ENCODE measurements around the gene OR5H1. TPM values are rescaled to one million over a fixed set of nuclear protein-coding genes. Genes with fewer than 3 reads are reported as not detected.
"Not testable (repeated sequence)": the region's sequence is repeated elsewhere in the genome, so short reads cannot be mapped to it uniquely, and the experiment has no call there.

Gene OR5H1
- polyA plus RNA-seq: not detected

GRCh38 chr3:98130421-98130820 is at the start of gene OR5H1:
OR5H1 (plus strand) TSS chr3:98130721; CDS start chr3:98132698, 1,977 bp downstream.
- no peaks in the 10 kb centered on the region for H3K36me3 Mint-ChIP-seq
- H3K4me3 Mint-ChIP-seq: no peak within 1 kb of the TSS
- H3K27me3 Mint-ChIP-seq: no peaks in the 10 kb centered on the region
- no peak within 1 kb of the TSS for H3K27ac Mint-ChIP-seq
- peaks cover 3 to 6% (median 4%) of the 10 kb centered on the region in 3 donors for H3K9me3 Mint-ChIP-seq
- no peaks in the 10 kb centered on the region for H3K4me1 Mint-ChIP-seq

GRCh38 chr3:98086873-98087272 is 43.6 kb upstream of the OR5H1 start, which contains the start of gene OR5AC2:
OR5AC2 (plus strand) TSS chr3:98087173; CDS start chr3:98087173, 0 bp downstream.
- peaks cover 1% of the 10 kb centered on the region for H3K36me3 Mint-ChIP-seq
- no peaks in the 10 kb centered on the region for H3K4me1 Mint-ChIP-seq
- H3K27me3 Mint-ChIP-seq: no peaks in the 10 kb centered on the region
- no peak within 1 kb of the TSS for H3K4me3 Mint-ChIP-seq
- no peak within 1 kb of the TSS for H3K27ac Mint-ChIP-seq
- peaks cover 0 to 4% (median 0%) of the 10 kb centered on the region in 3 donors for H3K9me3 Mint-ChIP-seq

GRCh38 chr3:98095882-98096281 is 34.6 kb upstream of the OR5H1 start:
- Mint-ChIP-seq H3K9me3 (peaks cover 0 to 3% (median 0%) of the 10 kb centered on the region in 3 donors), H3K4me1 (no peaks in the 10 kb centered on the region), H3K36me3 (no peaks in the 10 kb centered on the region), H3K27me3 (no peaks in the 10 kb centered on the region), H3K4me3 (no peak overlapping the region), H3K27ac (no peak overlapping the region)

GRCh38 chr3:98099848-98100247 is 30.7 kb upstream of the OR5H1 start:
- H3K9me3 Mint-ChIP-seq: peaks cover 0 to 2% (median 0%) of the 10 kb centered on the region in 3 donors
- no peak overlapping the region for H3K27ac Mint-ChIP-seq
- H3K27me3 Mint-ChIP-seq: no peaks in the 10 kb centered on the region
- no peaks in the 10 kb centered on the region for H3K4me1 Mint-ChIP-seq
- no peaks in the 10 kb centered on the region for H3K36me3 Mint-ChIP-seq
- H3K4me3 Mint-ChIP-seq: no peak overlapping the region

GRCh38 chr3:98108162-98108561 is 22.4 kb upstream of the OR5H1 start:
- H3K4me3 Mint-ChIP-seq: no peak overlapping the region
- H3K4me1 Mint-ChIP-seq: no peaks in the 10 kb centered on the region
- H3K27me3 Mint-ChIP-seq: peaks cover 3% of the 10 kb centered on the region
- no peak overlapping the region for H3K27ac Mint-ChIP-seq
- peaks cover 0 to 7% (median 5%) of the 10 kb centered on the region in 3 donors for H3K9me3 Mint-ChIP-seq
- H3K36me3 Mint-ChIP-seq: no peaks in the 10 kb centered on the region

GRCh38 chr3:98109807-98110549 is 20.5 kb upstream of the OR5H1 start:
- Mint-ChIP-seq H3K4me1 (no peaks in the 10 kb centered on the region), H3K9me3 (peaks cover 0 to 8% (median 7%) of the 10 kb centered on the region in 3 donors), H3K4me3 (no peak overlapping the region), H3K27me3 (peaks cover 4% of the 10 kb centered on the region), H3K36me3 (no peaks in the 10 kb centered on the region), H3K27ac (no peak overlapping the region)

- H3K4me3 Mint-ChIP-seq: no peak overlapping the region
These were observed 20.0 kb upstream of the OR5H1 start for GRCh38 chr3:98110550-98110908.

GRCh38 chr3:98114264-98114663 is 16.3 kb upstream of the OR5H1 start:
- Mint-ChIP-seq H3K27me3 (peaks cover 4% of the 10 kb centered on the region), H3K36me3 (peaks cover 2% of the 10 kb centered on the region), H3K4me3 (no peak overlapping the region), H3K4me1 (no peaks in the 10 kb centered on the region), H3K27ac (no peak overlapping the region), H3K9me3 (peaks cover 5 to 10% (median 6%) of the 10 kb centered on the region in 3 donors)

More at GRCh38 chr3:98110550-98110908, 20.0 kb upstream of the OR5H1 start:
- Mint-ChIP-seq H3K9me3 (peaks cover 0 to 10% (median 7%) of the 10 kb centered on the region in 3 donors), H3K27me3 (peaks cover 4% of the 10 kb centered on the region), H3K27ac (no peak overlapping the region), H3K4me1 (no peaks in the 10 kb centered on the region), H3K36me3 (no peaks in the 10 kb centered on the region)

- Mint-ChIP-seq H3K36me3 (peaks cover 2% of the 10 kb centered on the region), H3K4me3 (no peak overlapping the region), H3K4me1 (no peaks in the 10 kb centered on the region), H3K27ac (no peak overlapping the region), H3K27me3 (peaks cover 4% of the 10 kb centered on the region), H3K9me3 (peaks cover 2 to 6% (median 5%) of the 10 kb centered on the region in 3 donors)
These were observed 14.8 kb upstream of the OR5H1 start for GRCh38 chr3:98115717-98116116.

- Mint-ChIP-seq H3K4me1 (no peaks in the 10 kb centered on the region), H3K4me3 (no peak overlapping the region), H3K27me3 (peaks cover 1% of the 10 kb centered on the region), H3K36me3 (no peaks in the 10 kb centered on the region), H3K27ac (no peak overlapping the region), H3K9me3 (peaks cover 0 to 2% (median 0%) of the 10 kb centered on the region in 3 donors)
These were observed 6.1 kb downstream of the OR5H1 start for GRCh38 chr3:98136631-98137030.

- not testable (repeated sequence) for H3K36me3 Mint-ChIP-seq, H3K4me3 Mint-ChIP-seq, H3K27ac Mint-ChIP-seq, H3K4me1 Mint-ChIP-seq, H3K27me3 Mint-ChIP-seq, H3K9me3 Mint-ChIP-seq
These were observed 7.5 kb downstream of the OR5H1 start for GRCh38 chr3:98137826-98138557.

- Mint-ChIP-seq H3K27me3 (peaks cover 1% of the 10 kb centered on the region), H3K4me3 (no peak overlapping the region), H3K36me3 (no peaks in the 10 kb centered on the region), H3K27ac (no peak overlapping the region), H3K9me3 (no peaks in the 10 kb centered on the region), H3K4me1 (no peaks in the 10 kb centered on the region)
These were observed 10.0 kb downstream of the OR5H1 start for GRCh38 chr3:98140531-98140930.

GRCh38 chr3:98147179-98147578 is 16.7 kb downstream of the OR5H1 start, which contains the start of gene OR5H14:
OR5H14 (plus strand) TSS chr3:98147479; CDS start chr3:98149386, 1,907 bp downstream.
- Mint-ChIP-seq H3K27me3 (no peaks in the 10 kb centered on the region), H3K9me3 (peaks cover 0 to 3% (median 0%) of the 10 kb centered on the region in 3 donors), H3K36me3 (peaks cover 2% of the 10 kb centered on the region), H3K27ac (no peak within 1 kb of the TSS), H3K4me1 (no peaks in the 10 kb centered on the region), H3K4me3 (no peak within 1 kb of the TSS)

- peaks cover 2% of the 10 kb centered on the region for H3K36me3 Mint-ChIP-seq
- H3K4me3 Mint-ChIP-seq: no peak overlapping the region
- no peak overlapping the region for H3K27ac Mint-ChIP-seq
- no peaks in the 10 kb centered on the region for H3K27me3 Mint-ChIP-seq
- no peaks in the 10 kb centered on the region for H3K4me1 Mint-ChIP-seq
- H3K9me3 Mint-ChIP-seq: peaks cover 0 to 3% (median 0%) of the 10 kb centered on the region in 3 donors
These were observed 18.2 kb downstream of the OR5H1 start for GRCh38 chr3:98148751-98149150.

GRCh38 chr3:98149456-98149855 is 18.9 kb downstream of the OR5H1 start:
- not testable (repeated sequence) for H3K9me3 Mint-ChIP-seq, H3K36me3 Mint-ChIP-seq, H3K4me3 Mint-ChIP-seq, H3K4me1 Mint-ChIP-seq, H3K27me3 Mint-ChIP-seq, H3K27ac Mint-ChIP-seq

Data from IgD-negative memory B cell (primary cell).